Measurements from ENCODE around the gene RREB1. TPM values are rescaled to one million over a fixed set of nuclear protein-coding genes. Genes with fewer than 3 reads are reported as not detected.

The RREB1 gene
- polyA plus RNA-seq, 1 donor from 2014 or later, result not detected

DNA sequence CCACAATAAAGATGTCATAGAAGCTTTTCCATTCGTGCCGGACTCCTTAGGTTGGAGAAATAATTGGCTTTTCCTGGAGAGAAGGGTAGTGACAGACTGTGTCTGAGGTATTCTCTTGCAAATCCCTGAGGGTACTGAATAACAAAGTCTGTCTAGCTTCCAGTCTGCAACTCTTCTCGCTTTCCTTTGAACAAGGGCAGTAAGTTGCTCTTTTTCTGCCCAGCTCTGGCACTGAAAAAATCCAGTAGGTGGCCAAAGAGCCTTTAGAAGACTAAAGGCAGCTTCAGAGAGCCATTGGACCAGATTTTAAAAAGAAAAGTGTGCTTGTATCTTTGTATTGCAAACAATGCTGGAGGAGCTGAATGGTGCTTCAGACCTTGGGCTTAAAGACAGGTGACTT is 20.7 kb upstream of the RREB1 start:
- H3K79me2 ChIP-seq (replicated peaks; ENCODE audit: insufficient read depth, low read length), result no peaks in the 10 kb centered on the region
- H3K4me2 ChIP-seq (ENCODE audit: low read length), result no peak overlapping the region
- no peak overlapping the region for H3K4me3 ChIP-seq (ENCODE audit: low read length)
- no peak overlapping the region for H3K27ac ChIP-seq (ENCODE audit: low read length)
- no peaks in the 10 kb centered on the region for H3K36me3 ChIP-seq (ENCODE audit: insufficient read depth, low read length)
- TF ChIP-seq EZH2 (IDR thresholded peaks at IDR 0.05; ENCODE audit: borderline replicate concordance, insufficient read depth, low read length, poor library complexity, severe bottlenecking) (no peak), MXI1 (conservative IDR thresholded peaks at IDR 0.05; ENCODE audit: poor library complexity, severe bottlenecking) (no peak), TAF1 (IDR thresholded peaks at IDR 0.05; ENCODE audit: low read depth) (no peak)
- TF ChIP-seq, protein P1, sequence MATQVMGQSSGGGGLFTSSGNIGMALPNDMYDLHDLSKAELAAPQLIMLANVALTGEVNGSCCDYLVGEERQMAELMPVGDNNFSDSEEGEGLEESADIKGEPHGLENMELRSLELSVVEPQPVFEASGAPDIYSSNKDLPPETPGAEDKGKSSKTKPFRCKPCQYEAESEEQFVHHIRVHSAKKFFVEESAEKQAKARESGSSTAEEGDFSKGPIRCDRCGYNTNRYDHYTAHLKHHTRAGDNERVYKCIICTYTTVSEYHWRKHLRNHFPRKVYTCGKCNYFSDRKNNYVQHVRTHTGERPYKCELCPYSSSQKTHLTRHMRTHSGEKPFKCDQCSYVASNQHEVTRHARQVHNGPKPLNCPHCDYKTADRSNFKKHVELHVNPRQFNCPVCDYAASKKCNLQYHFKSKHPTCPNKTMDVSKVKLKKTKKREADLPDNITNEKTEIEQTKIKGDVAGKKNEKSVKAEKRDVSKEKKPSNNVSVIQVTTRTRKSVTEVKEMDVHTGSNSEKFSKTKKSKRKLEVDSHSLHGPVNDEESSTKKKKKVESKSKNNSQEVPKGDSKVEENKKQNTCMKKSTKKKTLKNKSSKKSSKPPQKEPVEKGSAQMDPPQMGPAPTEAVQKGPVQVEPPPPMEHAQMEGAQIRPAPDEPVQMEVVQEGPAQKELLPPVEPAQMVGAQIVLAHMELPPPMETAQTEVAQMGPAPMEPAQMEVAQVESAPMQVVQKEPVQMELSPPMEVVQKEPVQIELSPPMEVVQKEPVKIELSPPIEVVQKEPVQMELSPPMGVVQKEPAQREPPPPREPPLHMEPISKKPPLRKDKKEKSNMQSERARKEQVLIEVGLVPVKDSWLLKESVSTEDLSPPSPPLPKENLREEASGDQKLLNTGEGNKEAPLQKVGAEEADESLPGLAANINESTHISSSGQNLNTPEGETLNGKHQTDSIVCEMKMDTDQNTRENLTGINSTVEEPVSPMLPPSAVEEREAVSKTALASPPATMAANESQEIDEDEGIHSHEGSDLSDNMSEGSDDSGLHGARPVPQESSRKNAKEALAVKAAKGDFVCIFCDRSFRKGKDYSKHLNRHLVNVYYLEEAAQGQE (IDR thresholded peaks at IDR 0.05; ENCODE audit: borderline replicate concordance), result no peak
- H3K9ac ChIP-seq (ENCODE audit: low read length), result no peak overlapping the region
- H2AFZ ChIP-seq (ENCODE audit: low read depth, low read length), result no peak overlapping the region
- H3K27me3 ChIP-seq (ENCODE audit: insufficient read depth, low read depth, low read length), result peaks cover 50% of the 10 kb centered on the region
- H3F3A ChIP-seq (ENCODE audit: insufficient read depth, low read length, poor library complexity, severe bottlenecking), result no peaks in the 10 kb centered on the region
- no peaks in the 10 kb centered on the region for H3K9me3 ChIP-seq (ENCODE audit: low read length)
- no peaks in the 10 kb centered on the region for H4K20me1 ChIP-seq (ENCODE audit: insufficient read depth)
- H3K9me2 ChIP-seq (ENCODE audit: insufficient read depth, low read length), result no peaks in the 10 kb centered on the region

DNA sequence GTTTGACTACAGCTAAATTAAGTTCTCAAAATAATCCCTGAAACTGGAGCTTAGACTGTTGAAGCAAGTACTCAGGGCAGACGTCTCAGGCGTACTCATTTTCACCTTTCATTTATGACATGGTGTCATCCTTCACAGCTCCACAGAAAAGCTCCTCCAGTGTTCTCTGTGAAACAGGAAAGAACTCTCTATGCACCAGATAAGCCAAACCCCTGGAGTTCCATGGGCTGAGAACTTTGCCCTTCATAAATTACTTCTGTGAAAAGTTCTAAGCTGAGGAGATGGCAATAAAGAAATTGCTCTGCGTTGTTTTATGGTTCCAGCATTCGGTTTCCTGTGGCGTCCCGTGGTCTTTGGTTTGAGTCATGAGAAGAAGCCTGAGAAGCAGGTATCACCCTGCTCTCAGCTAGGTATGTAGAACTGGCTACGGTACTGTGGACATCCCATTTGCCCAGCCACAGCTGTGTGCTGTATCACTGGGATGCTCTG is 20.2 kb upstream of the RREB1 start:
- Histone ChIP-seq H3K79me2 (replicated peaks; ENCODE audit: insufficient read depth, low read length) (no peaks in the 10 kb centered on the region), H3K4me3 (ENCODE audit: low read length) (no peak overlapping the region), H3K27me3 (ENCODE audit: insufficient read depth, low read depth, low read length) (peaks cover 50% of the 10 kb centered on the region), H4K20me1 (ENCODE audit: insufficient read depth) (no peaks in the 10 kb centered on the region), H3K9me2 (ENCODE audit: insufficient read depth, low read length) (no peaks in the 10 kb centered on the region), H3K9me3 (ENCODE audit: low read length) (no peaks in the 10 kb centered on the region), H3F3A (ENCODE audit: insufficient read depth, low read length, poor library complexity, severe bottlenecking) (no peaks in the 10 kb centered on the region), H3K4me2 (ENCODE audit: low read length) (no peak overlapping the region), H3K9ac (ENCODE audit: low read length) (no peak overlapping the region), H2AFZ (ENCODE audit: low read depth, low read length) (no peak overlapping the region), H3K27ac (ENCODE audit: low read length) (no peak overlapping the region), H3K36me3 (ENCODE audit: insufficient read depth, low read length) (no peaks in the 10 kb centered on the region)
- TF ChIP-seq RAD21 (conservative IDR thresholded peaks at IDR 0.05), result no peak
- TF ChIP-seq SMC3 (conservative IDR thresholded peaks at IDR 0.05; ENCODE audit: poor library complexity), result no peak
- no peak for TF ChIP-seq TAF1 (IDR thresholded peaks at IDR 0.05; ENCODE audit: low read depth)
- TF ChIP-seq MXI1 (conservative IDR thresholded peaks at IDR 0.05; ENCODE audit: poor library complexity, severe bottlenecking), result no peak
- TF ChIP-seq EP300 (conservative IDR thresholded peaks at IDR 0.05; ENCODE audit: poor library complexity, severe bottlenecking), result no peak
- TF ChIP-seq, protein P1 (IDR thresholded peaks at IDR 0.05; ENCODE audit: borderline replicate concordance), result no peak
- no peak for TF ChIP-seq EZH2 (IDR thresholded peaks at IDR 0.05; ENCODE audit: borderline replicate concordance, insufficient read depth, low read length, poor library complexity, severe bottlenecking)
